ENCODE data around the gene PHACTR1. TPM values are rescaled to one million over a fixed set of nuclear protein-coding genes. Genes with fewer than 3 reads are reported as not detected.

The PHACTR1 gene
- total and polyA plus RNA-seq, 2 donors (not counting 1 experiment from before 2014, with no cell fraction given): 0.60 to 1.2 TPM

DNA sequence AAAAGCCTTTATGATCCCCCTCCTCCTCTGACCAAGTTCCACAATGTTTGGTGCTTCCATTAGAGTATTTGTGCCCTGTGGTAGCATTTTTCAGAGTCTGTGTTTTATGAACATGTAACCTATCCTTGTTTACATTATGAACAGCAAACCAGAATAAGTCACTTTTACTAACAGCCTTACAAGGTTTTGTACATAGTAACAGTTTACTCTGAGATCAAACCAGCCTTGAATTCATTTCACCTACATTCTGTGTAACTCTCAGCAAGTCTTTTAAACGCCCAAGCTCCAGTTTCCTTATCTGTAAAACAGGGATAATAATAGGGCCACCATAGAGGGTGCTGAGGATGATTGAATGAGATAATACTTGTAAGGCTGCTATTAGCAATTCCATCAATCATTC lies 175.0 kb downstream of the PHACTR1 start:
- DNase-seq (ENCODE audit: low read depth in 2 of 2): no peak
- TF ChIP-seq, protein P1, sequence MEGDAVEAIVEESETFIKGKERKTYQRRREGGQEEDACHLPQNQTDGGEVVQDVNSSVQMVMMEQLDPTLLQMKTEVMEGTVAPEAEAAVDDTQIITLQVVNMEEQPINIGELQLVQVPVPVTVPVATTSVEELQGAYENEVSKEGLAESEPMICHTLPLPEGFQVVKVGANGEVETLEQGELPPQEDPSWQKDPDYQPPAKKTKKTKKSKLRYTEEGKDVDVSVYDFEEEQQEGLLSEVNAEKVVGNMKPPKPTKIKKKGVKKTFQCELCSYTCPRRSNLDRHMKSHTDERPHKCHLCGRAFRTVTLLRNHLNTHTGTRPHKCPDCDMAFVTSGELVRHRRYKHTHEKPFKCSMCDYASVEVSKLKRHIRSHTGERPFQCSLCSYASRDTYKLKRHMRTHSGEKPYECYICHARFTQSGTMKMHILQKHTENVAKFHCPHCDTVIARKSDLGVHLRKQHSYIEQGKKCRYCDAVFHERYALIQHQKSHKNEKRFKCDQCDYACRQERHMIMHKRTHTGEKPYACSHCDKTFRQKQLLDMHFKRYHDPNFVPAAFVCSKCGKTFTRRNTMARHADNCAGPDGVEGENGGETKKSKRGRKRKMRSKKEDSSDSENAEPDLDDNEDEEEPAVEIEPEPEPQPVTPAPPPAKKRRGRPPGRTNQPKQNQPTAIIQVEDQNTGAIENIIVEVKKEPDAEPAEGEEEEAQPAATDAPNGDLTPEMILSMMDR (conservative IDR thresholded peaks at IDR 0.05 in 1 of 2, IDR thresholded peaks at IDR 0.05 in 1 of 2; ENCODE audit: low read depth in 1 of 2, low read length in 2 of 2): no peak
- no peak for TF ChIP-seq EZH2 (IDR thresholded peaks at IDR 0.05; ENCODE audit: low read length, missing control alignments)
- H3K4me1 ChIP-seq (ENCODE audit: control insufficient read depth, extremely low read depth, insufficient read depth, low read length): no peaks in the 10 kb centered on the region
- H4K20me1 ChIP-seq (ENCODE audit: control insufficient read depth, extremely low read depth, insufficient read depth, low read length): no peaks in the 10 kb centered on the region
- no peaks in the 10 kb centered on the region for H3K79me2 ChIP-seq (ENCODE audit: control insufficient read depth, insufficient read depth, low read length)
- H3K9ac ChIP-seq (ENCODE audit: insufficient read depth, low read length): no peak overlapping the region
- no peaks in the 10 kb centered on the region for H3K9me3 ChIP-seq (ENCODE audit: control insufficient read depth, insufficient read depth, low read depth, low read length)
- no peak overlapping the region for H3K4me2 ChIP-seq (ENCODE audit: extremely low read depth, insufficient read depth, low read length)
- H2AFZ ChIP-seq (ENCODE audit: low read length): no peak overlapping the region
- no peak overlapping the region for H3K4me3 ChIP-seq (replicated peaks in 1 of 4; ENCODE audit: control extremely low read depth in 1 of 4, insufficient read depth in 1 of 4, low read depth in 3 of 4, low read length in 4 of 4)
- no peaks in the 10 kb centered on the region for H3K27me3 ChIP-seq (ENCODE audit: control insufficient read depth, insufficient read depth, low read length)
- H3K27ac ChIP-seq (ENCODE audit: insufficient read depth, low read length): no peak overlapping the region
- no peaks in the 10 kb centered on the region for H3K36me3 ChIP-seq (ENCODE audit: control insufficient read depth, insufficient read depth, low read length)

DNA sequence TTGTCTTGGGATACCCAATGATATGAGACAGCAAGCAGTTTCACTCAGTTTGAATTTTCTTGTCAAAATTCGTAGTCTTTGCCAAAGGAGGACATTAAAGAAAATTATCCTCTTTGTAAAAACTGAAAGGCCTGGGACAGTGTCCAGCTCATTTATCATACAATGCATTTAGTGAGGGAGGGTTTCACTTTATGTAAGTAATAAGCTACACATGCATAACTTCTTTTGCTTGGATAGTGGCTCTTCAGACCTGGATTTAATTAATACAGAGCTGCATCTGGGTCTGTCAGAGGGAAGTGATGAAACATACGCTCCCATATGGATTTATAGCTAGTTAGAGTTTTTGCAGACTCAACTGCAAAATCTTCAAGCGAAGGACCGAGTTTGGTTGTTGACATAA lies 175.6 kb downstream of the PHACTR1 start:
- no peak for DNase-seq (ENCODE audit: low read depth in 2 of 2)
- no peaks in the 10 kb centered on the region for H3K27me3 ChIP-seq (ENCODE audit: control insufficient read depth, insufficient read depth, low read length)
- H3K9me3 ChIP-seq (ENCODE audit: control insufficient read depth, insufficient read depth, low read depth, low read length): no peaks in the 10 kb centered on the region
- no peak overlapping the region for H3K27ac ChIP-seq (ENCODE audit: insufficient read depth, low read length)
- H4K20me1 ChIP-seq (ENCODE audit: control insufficient read depth, extremely low read depth, insufficient read depth, low read length): no peaks in the 10 kb centered on the region
- H3K4me2 ChIP-seq (ENCODE audit: extremely low read depth, insufficient read depth, low read length): no peak overlapping the region
- H3K9ac ChIP-seq (ENCODE audit: insufficient read depth, low read length): no peak overlapping the region
- TF ChIP-seq, protein P1 (conservative IDR thresholded peaks at IDR 0.05 in 1 of 2, IDR thresholded peaks at IDR 0.05 in 1 of 2; ENCODE audit: low read depth in 1 of 2, low read length in 2 of 2): no peak
- no peak for TF ChIP-seq EZH2 (IDR thresholded peaks at IDR 0.05; ENCODE audit: low read length, missing control alignments)
- no peaks in the 10 kb centered on the region for H3K79me2 ChIP-seq (ENCODE audit: control insufficient read depth, insufficient read depth, low read length)
- H3K36me3 ChIP-seq (ENCODE audit: control insufficient read depth, insufficient read depth, low read length): no peaks in the 10 kb centered on the region
- H3K4me1 ChIP-seq (ENCODE audit: control insufficient read depth, extremely low read depth, insufficient read depth, low read length): no peaks in the 10 kb centered on the region
- no peak overlapping the region for H2AFZ ChIP-seq (ENCODE audit: low read length)
- H3K4me3 ChIP-seq (replicated peaks in 1 of 4; ENCODE audit: control extremely low read depth in 1 of 4, insufficient read depth in 1 of 4, low read depth in 3 of 4, low read length in 4 of 4): no peak overlapping the region

DNA sequence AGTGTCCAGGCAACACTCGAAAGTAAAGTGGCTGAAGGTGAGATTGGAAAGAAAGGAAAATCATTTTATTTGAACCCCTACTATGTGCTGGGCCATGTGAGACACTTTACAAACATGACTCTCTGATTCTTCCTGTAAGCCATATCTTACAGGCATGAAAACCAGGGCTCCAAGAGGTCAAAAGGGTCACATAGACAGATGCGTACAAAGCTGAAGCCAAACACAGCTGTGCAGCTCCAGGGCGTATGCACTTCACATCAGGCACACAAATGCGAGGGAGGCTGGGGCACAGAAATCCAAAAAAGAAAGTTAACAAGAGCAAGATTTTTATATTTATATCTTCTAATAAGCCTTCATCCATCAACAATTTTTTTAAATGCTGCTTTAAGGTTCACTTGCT lies 176.5 kb downstream of the PHACTR1 start:
- H4K20me1 ChIP-seq (ENCODE audit: control insufficient read depth, extremely low read depth, insufficient read depth, low read length): no peaks in the 10 kb centered on the region

More for the DNA sequence above, 176.5 kb downstream of the PHACTR1 start:
- Histone ChIP-seq H3K36me3 (ENCODE audit: control insufficient read depth, insufficient read depth, low read length) (no peaks in the 10 kb centered on the region), H3K4me2 (ENCODE audit: extremely low read depth, insufficient read depth, low read length) (no peak overlapping the region), H3K9ac (ENCODE audit: insufficient read depth, low read length) (no peak overlapping the region), H3K4me1 (ENCODE audit: control insufficient read depth, extremely low read depth, insufficient read depth, low read length) (no peaks in the 10 kb centered on the region), H3K27ac (ENCODE audit: insufficient read depth, low read length) (no peak overlapping the region), H3K4me3 (replicated peaks in 1 of 4; ENCODE audit: control extremely low read depth in 1 of 4, insufficient read depth in 1 of 4, low read depth in 3 of 4, low read length in 4 of 4) (no peak overlapping the region), H2AFZ (ENCODE audit: low read length) (no peak overlapping the region), H3K9me3 (ENCODE audit: control insufficient read depth, insufficient read depth, low read depth, low read length) (no peaks in the 10 kb centered on the region), H3K79me2 (ENCODE audit: control insufficient read depth, insufficient read depth, low read length) (no peaks in the 10 kb centered on the region), H3K27me3 (ENCODE audit: control insufficient read depth, insufficient read depth, low read length) (no peaks in the 10 kb centered on the region)
- TF ChIP-seq EZH2 (IDR thresholded peaks at IDR 0.05; ENCODE audit: low read length, missing control alignments): no peak
- TF ChIP-seq, protein P1 (conservative IDR thresholded peaks at IDR 0.05 in 1 of 2, IDR thresholded peaks at IDR 0.05 in 1 of 2; ENCODE audit: low read depth in 1 of 2, low read length in 2 of 2): no peak
- no peak for DNase-seq (ENCODE audit: low read depth in 2 of 2)

Data from fibroblast of lung (primary cell).